ENCODE data around the gene TBL1X.

GRCh38 chrX:9595174-9595573 is 130.3 kb downstream of the TBL1X start:
- TF ChIP-seq CTCF (IDR thresholded peaks at IDR 0.05), result no peak
- TF ChIP-seq POLR2AphosphoS5 (IDR thresholded peaks at IDR 0.05), result no peak
- no peak for TF ChIP-seq POLR2A (IDR thresholded peaks at IDR 0.05)
